ENCODE measurements around the gene SLC25A18.
"Not testable (repeated sequence)": the region's sequence is repeated elsewhere in the genome, so short reads cannot be mapped to it uniquely, and the experiment has no call there.

The SLC25A18 gene, protein sequence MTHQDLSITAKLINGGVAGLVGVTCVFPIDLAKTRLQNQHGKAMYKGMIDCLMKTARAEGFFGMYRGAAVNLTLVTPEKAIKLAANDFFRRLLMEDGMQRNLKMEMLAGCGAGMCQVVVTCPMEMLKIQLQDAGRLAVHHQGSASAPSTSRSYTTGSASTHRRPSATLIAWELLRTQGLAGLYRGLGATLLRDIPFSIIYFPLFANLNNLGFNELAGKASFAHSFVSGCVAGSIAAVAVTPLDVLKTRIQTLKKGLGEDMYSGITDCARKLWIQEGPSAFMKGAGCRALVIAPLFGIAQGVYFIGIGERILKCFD

GRCh38 chr22:17562906-17563870 is at the start of gene SLC25A18:
Gene SLC25A18 (plus strand): TSS chr22:17563498. CDS start chr22:17579945, 16,447 bp downstream.
- no peak for DNase-seq

DNA sequence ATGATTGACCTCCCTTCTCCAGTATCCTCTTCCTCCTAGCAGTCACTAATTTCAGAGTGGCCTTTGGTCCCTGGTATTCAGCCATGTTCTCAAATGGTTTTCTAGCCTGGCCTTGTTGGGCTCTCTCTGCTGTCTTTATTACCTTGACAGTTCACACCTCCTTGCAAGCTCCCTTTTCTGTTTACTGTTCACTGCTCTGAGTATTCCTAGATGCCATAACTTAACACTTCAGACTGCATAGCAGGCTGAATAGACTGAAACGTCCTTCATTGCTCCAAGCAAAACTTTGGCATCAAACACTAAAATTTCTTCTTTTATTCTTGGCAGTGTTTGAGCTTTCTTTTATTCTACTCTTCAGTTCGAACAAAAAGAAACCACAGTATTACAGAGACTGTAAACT is 49.7 kb upstream of the SLC25A18 start:
- no peak for DNase-seq

GRCh38 chr22:17514084-17514483 is 49.2 kb upstream of the SLC25A18 start:
- no peak for DNase-seq

DNA sequence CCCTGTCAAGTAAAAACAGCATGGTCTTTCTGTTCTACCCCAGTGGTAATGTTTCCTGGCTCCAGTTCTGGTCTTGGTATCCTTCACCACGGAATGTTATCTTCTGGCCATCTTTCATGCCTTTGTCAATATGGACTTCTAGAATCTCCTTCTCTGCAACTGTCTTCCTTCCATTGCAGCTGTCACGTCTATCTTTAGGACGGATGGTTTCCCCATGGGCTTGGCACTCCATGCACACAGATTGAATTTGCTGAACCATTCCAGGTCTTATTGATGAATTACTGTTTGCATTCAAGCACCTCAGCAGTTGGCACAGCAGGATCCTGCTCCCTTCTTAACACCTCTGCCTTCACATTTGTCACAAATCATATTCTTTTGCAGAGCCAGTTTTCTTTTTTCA is 44.9 kb upstream of the SLC25A18 start:
- no peak for DNase-seq

- not testable (repeated sequence) for DNase-seq
These were observed 41.3 kb upstream of the SLC25A18 start for GRCh38 chr22:17521971-17522370.

DNA sequence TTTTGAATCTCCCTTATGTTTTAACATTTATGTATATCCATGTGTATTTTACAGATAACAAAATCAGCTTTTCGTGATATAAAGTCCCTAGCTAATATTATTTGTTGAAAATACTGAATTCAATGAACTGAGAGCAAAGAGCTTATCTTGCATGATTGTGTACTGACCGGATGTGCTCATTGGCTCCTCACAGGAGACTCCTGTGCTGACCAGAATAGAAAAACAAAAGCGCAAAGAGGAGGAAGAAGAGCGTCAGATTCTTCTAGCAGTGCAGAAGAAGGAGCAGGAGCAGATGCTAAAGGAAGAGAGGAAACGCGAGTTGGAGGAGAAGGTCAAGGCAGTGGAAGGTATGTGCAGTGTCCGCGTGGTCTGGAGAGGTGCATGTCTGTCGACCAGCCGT is 39.4 kb upstream of the SLC25A18 start:
- DNase-seq = no peak

DNA sequence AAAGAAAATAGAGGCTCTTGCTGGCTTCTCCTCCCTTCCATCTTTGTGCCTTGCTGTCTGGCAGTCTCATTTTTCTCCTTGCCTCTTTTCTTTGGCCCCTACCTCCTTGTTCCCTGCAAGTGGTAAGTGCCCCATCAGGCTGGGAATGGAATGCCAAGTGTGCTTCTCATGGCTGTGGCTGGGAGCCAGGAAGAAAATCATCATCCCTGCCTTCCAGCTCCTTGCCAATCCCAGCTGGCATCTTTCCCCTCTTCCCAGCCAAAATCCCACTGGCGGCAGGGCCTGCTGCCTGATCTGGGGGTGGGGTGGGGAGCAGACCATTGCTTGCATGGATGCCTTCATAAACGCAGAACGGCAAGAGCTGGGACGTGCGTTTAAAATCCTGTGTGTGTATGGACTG is 27.0 kb upstream of the SLC25A18 start:
- no peak for DNase-seq

- no peak for DNase-seq
These were observed 26.1 kb upstream of the SLC25A18 start for GRCh38 chr22:17537155-17537554.

- no peak for DNase-seq
These were observed 22.8 kb upstream of the SLC25A18 start for GRCh38 chr22:17540481-17540880.

DNA sequence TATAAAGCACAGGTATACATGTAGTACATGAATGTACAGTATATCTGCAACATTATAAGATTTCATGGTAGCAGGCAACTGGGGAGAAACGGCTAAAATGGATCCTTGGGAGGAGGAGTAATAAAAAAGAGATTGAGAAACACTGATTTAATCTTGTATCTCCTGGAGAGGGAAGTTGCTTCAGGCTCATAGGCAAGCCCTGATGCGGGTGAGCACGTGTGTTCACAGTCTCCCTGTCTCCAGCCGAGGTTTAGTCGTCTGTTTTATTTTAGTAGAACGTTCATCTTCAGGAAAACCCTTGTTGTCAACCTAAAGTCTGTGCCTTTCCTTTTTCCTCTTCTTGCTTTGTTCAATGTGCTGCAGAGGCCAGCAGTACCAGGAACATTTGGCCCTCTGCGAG is 21.8 kb upstream of the SLC25A18 start:
- no peak for DNase-seq

- DNase-seq = no peak
These were observed 20.8 kb upstream of the SLC25A18 start for GRCh38 chr22:17542452-17542851.

GRCh38 chr22:17548010-17548755 is 15.1 kb upstream of the SLC25A18 start:
- no peak for DNase-seq

DNA sequence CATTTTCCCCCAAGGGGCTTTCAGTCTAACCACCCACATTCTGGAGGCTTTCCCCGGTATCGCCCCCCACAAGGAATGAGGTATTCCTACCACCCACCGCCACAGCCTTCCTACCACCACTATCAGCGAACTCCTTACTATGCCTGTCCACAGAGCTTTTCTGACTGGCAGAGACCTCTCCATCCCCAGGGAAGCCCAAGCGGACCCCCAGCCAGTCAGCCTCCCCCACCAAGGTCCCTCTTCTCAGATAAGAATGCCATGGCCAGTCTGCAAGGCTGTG is 14.6 kb upstream of the SLC25A18 start:
- no peak for DNase-seq

GRCh38 chr22:17549183-17549582 is 14.1 kb upstream of the SLC25A18 start:
- no peak for DNase-seq

- no peak for DNase-seq
These were observed 13.6 kb upstream of the SLC25A18 start for GRCh38 chr22:17549655-17550054.

DNA sequence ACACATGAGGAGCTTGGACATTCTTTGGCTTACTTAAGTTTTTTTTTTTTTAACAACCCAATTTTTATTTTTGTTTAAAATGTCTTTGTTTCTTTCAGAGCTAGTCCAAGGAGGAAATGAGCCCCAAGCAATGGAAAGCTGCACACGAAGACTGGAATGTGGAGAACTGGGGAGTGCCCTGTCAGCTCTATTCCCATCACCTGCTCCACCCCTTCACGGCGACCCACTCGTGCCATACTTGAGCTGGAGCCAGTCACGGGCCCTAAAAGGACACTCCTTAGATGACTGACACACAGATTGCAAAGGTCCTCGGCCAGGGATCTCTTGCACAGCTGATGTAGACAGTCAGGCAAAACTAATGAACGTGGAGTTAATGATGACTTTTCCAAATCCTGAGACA is 10.6 kb upstream of the SLC25A18 start:
- DNase-seq = no peak

DNA sequence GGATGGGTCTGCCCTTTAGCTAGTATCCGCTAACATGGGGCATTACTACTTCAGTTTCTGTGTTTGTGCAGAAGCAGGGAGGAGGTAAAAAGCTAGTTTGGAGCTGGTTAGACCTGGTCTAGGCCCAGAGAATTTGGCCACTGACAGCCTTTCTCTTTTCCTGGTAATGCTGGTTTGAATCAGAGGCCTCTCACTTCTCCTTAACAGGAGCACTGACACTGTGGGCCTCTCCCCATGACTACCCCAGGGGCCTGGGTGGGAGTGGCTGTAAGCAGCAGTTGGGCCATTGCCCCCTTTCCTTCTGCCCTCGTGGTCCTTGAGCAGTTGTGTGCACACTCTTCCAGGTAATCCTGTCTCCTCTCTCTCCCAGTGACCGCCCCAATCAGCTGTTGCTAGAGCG is 8.5 kb upstream of the SLC25A18 start:
- DNase-seq = peak in 1 of 2 experiments; percentile 36

DNA sequence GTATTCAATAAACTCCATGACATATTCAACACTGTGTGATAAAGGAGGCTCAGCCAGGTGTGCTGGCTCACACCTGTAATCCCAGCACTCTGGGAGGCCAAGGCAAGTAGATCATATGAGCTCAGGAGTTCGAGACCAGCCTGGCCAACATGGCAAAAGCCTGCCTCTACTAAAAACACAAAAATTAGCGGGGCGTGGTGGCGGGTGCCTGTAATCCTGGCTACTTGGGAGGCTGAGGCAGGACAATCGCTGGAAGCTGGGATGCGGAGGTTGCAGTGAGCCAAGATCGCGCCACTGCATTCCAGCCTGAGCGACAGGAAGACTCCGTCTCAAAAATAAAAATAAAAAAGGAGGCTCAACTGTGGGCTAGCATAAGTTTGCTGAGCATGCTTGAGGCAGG is 4.1 kb upstream of the SLC25A18 start:
- DNase-seq = no peak

DNA sequence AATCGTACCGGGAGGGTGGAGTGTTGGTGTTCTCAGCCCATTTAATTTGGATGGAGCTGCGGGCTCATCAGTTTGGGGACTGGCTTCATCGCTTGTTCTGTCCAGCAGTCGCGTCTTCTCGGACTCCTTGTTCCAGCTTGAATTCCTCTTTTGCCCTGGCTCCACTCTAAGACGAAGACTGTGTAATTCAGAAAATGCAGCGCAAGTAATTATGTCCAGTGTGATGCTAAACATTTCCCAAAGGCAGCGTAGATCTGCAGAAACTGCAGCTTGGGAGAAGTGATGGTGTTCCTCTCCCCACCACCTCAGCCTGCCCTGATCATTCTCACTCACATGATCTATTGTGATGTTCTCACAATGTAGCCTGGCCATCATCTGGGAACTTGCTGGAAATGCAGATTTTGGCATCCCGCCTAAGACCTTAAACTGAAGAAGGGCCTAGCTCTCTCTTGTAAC is 666 bp downstream of the SLC25A18 start:
- no peak for DNase-seq

DNA sequence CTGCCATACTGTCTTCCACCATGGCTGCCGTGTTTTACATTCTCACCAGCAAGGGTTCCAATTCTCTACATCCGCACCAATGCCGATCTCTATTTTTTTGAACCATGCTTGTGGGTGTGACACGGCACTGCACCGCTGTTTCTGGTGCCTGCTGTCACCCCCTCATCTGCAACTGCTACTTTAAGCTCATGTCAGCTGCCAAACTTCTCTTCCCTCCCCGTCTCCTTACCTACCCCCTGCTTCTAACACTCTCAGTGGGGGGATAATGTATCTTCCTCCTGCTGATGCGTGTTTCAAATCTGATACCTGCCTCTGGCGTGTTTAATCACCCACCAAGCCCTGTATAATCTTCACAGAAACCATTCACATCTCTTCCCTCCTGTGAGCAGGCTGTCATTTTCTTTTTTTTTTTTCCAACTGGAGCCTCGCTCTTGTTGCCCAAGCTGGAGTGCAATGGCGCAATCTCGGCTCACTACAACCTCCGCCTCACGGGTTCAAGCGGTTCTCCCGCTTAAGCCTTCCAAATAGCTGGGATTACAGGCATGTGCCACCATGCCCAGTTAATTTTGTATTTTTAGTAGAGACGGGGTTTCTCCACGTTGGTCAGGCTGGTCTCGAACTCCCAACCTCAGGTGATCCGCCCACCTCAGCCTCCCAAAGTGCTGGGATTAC is 2.9 kb downstream of the SLC25A18 start:
- not testable (repeated sequence) for DNase-seq

- no peak for DNase-seq
These were observed 3.5 kb downstream of the SLC25A18 start for GRCh38 chr22:17566776-17567175.

- no peak for DNase-seq
These were observed 6.7 kb downstream of the SLC25A18 start for GRCh38 chr22:17569971-17570511.

Data from NCI-H524 (cell line).